Kidney glomerular epithelial cell (primary cell): ENCODE results near the gene GDPD3.

ENCODE experiments used
- DNase-seq: peaks from one replicate; lab custom pipeline; 2025; lab: John Stamatoyannopoulos, UW

GDPD3 gene

GRCh38 chr16:30077656-30078055 is 35.7 kb downstream of the GDPD3 start:
- no peak for DNase-seq

GRCh38 chr16:30076276-30076791 is 37.0 kb downstream of the GDPD3 start:
- DNase-seq, result no peak

- DNase-seq, result peak; percentile 68
Measured at GRCh38 chr16:30075503-30076275, 37.6 kb downstream of the GDPD3 start, which contains the start of gene PPP4C. Gene PPP4C, plus strand, starts transcription at chr16:30075994. Its CDS starts 384 bp downstream, at chr16:30076378.

DNA sequence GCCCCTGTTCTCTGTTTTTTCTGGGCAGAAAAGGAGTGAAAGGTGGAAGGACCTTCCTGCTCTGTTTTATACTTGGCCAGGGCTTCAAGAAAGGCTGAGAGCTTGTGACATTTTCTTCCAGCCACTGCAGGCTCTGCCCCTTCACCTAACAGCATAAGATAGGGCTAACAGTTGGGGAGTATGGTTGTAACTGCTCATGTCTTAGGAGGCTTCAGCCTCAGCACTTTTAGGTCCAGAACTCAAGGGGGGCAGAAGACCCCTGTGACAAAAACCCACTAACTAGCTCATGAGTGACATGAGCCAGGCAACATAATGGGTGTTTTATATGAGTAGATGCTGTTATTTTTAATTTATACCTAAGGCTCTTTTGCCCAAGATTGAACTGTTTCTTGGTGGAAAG is 42.8 kb downstream of the GDPD3 start:
- no peak for DNase-seq

DNA sequence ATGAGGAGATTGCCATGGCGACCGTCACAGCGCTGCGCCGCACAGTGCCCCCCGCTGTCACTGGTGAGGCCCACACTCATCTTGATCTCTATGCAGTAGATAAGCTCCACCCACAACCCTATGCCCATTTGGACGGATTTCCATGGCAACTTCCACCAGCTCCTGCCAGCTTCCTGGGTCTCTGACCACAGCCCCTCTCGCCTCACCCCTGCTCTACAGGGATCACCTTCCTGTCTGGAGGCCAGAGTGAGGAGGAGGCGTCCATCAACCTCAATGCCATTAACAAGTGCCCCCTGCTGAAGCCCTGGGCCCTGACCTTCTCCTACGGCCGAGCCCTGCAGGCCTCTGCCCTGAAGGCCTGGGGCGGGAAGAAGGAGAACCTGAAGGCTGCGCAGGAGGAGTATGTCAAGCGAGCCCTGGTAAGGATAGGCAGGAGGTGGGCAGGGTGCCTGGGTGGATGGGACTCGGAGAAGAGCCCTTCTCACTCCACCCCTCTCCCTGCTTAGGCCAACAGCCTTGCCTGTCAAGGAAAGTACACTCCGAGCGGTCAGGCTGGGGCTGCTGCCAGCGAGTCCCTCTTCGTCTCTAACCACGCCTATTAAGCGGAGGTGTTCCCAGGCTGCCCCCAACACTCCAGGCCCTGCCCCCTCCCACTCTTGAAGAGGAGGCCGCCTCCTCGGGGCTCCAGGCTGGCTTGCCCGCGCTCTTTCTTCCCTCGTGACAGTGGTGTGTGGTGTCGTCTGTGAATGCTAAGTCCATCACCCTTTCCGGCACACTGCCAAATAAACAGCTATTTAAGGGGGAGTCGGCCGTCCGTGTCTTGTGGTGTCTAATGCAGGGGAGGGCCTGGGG is 43.5 kb downstream of the GDPD3 start:
- DNase-seq, result no peak

DNA sequence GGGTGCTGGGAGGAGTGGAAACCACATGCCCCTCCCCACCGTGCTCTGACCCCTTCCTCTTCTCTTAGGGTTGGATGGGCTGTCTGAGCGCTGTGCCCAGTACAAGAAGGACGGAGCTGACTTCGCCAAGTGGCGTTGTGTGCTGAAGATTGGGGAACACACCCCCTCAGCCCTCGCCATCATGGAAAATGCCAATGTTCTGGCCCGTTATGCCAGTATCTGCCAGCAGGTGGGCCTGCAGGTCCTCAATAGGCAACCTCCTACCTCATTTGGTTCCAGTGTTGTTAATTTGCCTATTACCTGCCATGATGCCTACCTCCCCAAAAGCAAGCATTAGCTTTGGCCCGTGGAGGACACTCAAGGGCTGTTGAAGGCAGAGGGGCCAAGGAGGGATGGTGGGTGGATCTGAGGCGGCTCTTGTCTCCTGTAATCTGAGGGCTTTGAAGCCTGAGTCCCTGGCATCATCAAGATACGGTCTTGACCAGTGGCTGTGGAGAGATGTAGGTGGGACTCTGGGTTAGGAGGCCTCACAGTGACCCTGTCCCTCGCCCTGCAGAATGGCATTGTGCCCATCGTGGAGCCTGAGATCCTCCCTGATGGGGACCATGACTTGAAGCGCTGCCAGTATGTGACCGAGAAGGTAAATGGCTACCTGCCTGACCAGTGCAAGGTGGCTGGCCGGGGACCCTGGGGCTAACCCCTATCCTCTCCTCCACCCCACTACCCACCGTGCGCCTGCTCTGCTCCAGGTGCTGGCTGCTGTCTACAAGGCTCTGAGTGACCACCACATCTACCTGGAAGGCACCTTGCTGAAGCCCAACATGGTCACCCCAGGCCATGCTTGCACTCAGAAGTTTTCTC is 44.4 kb downstream of the GDPD3 start:
- DNase-seq, result no peak

DNA sequence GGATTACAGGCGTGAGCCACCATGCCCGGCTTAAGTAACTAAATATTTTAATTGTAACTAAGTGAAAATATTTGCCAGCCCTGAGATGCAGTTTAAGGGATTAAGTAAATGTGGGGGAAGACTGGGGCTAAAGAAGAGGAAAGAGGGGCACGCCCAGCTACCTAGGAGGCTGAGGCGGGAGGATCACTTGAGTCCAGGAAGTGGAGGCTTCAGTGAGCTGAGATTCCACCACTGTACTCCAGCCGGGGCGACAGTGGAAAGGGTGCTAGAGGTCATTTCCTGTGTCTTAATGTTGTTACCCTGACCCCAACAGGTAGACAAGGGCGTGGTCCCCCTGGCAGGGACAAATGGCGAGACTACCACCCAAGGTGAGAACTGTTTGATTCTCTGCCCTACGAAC is 45.0 kb downstream of the GDPD3 start:
- no peak for DNase-seq

DNA sequence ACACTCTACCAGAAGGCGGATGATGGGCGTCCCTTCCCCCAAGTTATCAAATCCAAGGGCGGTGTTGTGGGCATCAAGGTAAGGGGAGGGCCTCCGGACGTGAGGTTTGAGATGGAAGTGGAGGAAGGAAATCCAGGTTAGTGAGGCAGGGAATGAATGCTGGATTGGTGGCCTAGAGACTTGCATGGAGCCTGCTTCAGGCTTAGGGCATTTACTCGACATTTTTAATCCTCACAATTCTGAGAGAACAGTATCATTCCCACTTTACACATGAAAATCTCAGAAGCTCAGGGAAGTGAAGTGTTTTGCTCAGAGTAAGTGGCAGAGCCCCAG is 45.8 kb downstream of the GDPD3 start:
- no peak for DNase-seq

GRCh38 chr16:30066761-30067583 is 46.4 kb downstream of the GDPD3 start:
- no peak for DNase-seq

DNA sequence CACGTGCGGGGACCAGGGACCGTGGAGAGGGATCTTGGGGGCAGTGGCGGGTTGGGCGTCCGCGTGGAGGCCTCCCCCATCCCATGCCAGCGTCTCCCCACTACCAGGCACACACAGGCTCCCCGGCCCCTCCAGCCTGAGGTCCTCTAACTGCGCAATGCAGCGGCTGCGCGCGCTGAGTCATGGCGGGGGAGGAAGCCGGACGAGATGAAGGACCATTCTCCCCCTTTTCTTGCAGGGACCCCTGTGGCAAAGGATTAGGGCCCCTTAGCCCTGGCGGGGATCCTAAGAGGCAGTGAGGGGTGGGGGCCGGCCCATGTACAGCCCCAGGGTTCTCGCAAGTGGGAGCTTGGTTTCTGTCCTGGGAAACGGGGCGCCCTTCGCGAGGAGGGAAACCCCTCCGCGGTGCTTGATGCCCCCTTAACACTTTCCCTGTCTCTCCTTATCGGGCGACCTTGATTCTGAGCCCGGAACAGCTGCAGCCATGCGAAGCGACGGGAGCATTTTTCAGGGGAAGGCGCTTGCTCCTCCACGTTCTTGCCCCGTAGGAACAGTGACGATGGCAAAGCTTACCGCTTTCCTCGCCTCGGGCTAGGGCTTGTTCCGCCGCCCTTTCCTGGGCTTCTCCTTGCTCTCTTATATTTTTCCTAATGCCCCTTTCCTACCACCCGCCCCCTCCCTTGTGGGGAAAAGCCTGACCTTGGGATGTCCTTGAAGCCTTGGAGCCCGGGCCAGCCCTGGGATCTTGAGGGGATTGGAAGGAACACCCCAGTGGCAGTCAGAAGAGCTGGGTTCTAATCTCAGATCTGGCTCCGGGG is 47.2 kb downstream of the GDPD3 start:
- no peak for DNase-seq

GRCh38 chr16:30065102-30065942 is 48.0 kb downstream of the GDPD3 start, which contains the start of gene ALDOA:
Gene ALDOA, plus strand, starts transcription at chr16:30065760. Its CDS starts 1,138 bp downstream, at chr16:30066898.
- peak; percentile 98 for DNase-seq

- no peak for DNase-seq
Measured at GRCh38 chr16:30064729-30065101, 48.6 kb downstream of the GDPD3 start.

- no peak for DNase-seq
Measured at GRCh38 chr16:30063893-30064728, 49.2 kb downstream of the GDPD3 start.

- DNase-seq, result no peak
Measured at GRCh38 chr16:30063278-30063892, 50.0 kb downstream of the GDPD3 start.

GRCh38 chr16:30060836-30061554 is 52.3 kb downstream of the GDPD3 start:
- DNase-seq, result no peak

GRCh38 chr16:30060346-30060745 is 53.0 kb downstream of the GDPD3 start:
- no peak for DNase-seq

DNA sequence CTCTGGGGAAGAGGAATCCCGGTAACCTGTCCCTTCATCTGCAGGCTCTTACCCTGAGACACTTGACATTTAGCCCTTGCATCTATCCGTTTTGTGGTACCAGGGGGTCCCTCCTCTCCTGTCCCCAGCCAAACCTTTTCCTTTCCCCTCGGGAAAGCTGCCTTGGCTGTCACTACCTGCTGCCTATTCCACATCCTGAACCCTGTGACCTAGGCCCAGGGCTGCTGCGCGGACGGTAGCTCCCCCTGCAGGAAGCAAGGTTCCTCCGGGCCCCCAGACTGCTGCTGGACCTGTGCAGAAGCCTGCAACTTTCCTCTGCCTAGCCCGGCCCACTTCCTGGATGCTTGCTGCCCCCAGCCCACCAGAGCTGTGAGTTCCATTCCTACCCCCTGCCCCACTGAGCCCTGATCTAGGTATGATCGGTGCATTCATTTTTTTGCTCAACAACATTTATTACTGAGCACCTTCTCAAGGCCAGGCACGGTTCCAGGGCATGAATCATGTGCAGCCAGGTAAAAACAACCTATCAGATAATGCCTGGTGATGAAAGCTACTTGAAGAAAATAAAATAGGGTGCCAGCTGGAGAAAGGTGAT is 58.3 kb downstream of the GDPD3 start:
- no peak for DNase-seq
